ENCODE results near the gene DMWD.
A peak's percentile ranks its signal among the peaks of the same experiment; 100 is the strongest.

Gene DMWD

GRCh38 chr19:45770192-45771101 is 22.2 kb downstream of the DMWD start:
- DNase-seq (ENCODE audit: low read depth in 2 of 2): peak; percentile 95 to 96

GRCh38 chr19:45769821-45770191 is 22.8 kb downstream of the DMWD start:
- DNase-seq (ENCODE audit: low read depth in 2 of 2): no peak

- DNase-seq (ENCODE audit: low read depth in 2 of 2): peak; percentile 97
Measured at GRCh38 chr19:45768984-45769782, 23.5 kb downstream of the DMWD start, which contains the start of gene SIX5. Gene SIX5, minus strand, starts transcription at chr19:45769252. Its CDS starts 408 bp downstream, at chr19:45768844.

- DNase-seq (ENCODE audit: low read depth in 2 of 2): no peak
Measured at GRCh38 chr19:45768655-45768983, 24.0 kb downstream of the DMWD start.

DNA sequence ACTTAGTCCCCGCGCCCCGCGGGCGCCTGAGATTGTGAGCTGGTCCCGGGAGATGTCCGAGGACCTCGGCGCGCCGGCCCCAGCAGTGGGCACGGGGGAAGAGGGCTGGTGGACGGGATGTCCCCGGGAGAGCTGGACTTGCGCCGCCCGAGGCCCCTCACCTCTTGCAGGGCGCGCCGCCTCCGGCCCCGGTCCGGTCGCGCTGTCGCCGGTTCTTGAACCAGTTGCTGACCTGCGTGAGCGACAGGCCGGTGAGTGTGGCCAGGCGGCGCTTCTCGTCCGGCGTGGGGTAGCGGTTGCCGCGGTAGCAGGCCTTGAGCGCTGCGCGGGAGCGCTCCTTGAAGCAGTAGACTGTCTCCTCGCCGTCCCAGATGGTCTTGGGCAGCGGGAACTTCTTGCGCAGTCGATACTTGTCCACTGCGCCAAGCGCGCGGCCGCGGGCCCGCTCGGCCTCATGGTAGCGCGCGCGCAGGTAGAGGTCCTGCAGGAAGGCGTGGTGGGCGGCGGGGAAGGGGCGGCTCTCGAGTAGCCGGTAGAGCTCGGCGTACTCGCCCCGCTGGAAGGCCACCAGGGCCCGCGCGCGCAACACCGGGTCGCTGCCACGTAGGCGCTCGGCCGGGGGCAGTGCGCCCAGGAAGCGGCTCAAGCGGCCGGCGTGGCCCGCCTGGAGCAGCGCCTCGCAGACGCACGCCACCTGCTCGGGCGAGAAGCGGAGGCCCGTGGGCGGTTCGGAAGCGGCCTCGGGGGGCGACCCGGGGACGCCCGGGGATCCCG is 24.6 kb downstream of the DMWD start:
- no peak for DNase-seq (ENCODE audit: low read depth in 2 of 2)

DNA sequence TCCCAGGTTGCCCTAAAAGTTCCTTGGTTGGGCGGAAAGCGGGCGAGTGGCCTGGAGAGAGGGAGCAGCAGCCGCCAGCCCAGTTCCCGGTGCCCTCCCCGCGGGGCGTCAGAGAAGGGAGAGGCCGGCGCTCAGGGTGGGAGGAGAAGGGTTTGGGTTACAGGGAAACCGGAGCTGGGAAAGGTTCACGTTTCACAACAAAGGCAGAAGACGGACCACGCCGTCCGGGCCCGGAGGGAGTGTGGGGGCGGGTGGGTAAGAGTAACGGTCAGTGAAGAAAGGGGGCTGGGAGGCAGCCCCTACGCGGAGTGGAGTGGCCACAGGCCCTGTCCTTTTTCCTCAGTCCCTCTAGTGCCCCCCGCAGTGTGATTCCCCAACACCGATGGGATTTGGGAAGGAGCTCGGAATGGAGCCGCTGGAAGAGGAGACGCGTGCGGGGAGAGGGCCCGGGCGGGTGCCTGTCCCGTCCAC is 25.2 kb downstream of the DMWD start:
- peak; percentile 51 to 61 for DNase-seq (ENCODE audit: low read depth in 2 of 2)

- no peak for DNase-seq (ENCODE audit: low read depth in 2 of 2)
Measured at GRCh38 chr19:45766869-45767346, 25.7 kb downstream of the DMWD start.

DNA sequence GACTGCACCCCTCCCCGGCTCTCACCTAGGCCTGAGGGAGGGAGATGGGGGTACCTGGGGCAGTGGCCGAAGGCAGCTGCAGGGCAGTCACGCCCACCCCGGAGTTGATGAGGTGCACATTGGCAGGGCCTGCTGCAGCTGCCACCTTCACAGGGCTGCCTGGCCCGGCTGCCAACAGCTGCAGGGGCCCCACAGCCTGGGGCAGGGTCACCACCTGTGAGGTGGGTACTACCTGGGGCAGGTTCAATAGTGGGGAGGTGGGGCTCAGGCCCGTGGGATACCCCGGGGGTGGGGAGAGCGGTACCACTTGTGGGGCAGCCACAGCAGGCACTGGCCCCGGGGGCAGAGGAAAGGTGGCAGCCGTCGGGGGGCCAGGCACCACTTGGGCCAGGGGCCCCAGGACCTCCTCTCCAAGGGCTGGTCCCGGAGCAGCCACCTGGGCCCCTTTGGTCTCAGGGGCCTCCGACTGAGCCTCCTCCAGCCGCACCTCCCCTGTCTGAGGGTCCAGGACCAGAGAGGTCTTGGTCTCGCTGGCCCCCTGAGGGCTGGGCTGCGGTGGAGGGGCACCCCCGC is 26.3 kb downstream of the DMWD start:
- DNase-seq (ENCODE audit: low read depth in 2 of 2): no peak

DNA sequence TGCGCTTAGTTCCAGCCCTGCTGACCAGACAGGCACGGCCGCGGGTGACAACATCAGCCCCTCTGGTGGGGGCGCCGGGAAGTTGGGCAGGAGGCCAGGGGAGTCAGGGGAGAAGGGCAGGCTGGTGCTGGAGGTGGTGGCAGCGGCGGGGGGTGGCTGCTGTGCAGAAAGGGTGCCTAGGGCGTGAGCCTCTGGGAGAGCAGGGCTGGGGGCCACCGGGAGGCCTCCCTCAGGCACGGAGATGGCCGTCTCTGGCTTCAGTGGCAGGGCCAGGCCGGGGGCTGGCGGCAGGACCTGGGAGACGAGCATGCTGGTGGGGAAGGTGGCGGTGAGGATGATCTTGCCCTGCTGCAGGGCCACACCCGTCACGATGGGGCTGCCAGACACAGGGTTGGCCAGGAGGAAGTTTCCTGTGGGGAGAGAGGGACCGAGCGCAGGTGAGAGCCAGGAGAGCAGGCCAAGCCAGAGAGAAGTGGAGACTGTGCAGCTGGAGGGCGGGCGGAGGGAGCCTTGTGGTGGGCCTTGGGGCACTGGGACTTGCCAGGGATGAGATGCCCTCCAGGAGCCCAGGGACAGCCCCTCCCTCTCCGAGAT is 26.8 kb downstream of the DMWD start:
- no peak for DNase-seq (ENCODE audit: low read depth in 2 of 2)

DNA sequence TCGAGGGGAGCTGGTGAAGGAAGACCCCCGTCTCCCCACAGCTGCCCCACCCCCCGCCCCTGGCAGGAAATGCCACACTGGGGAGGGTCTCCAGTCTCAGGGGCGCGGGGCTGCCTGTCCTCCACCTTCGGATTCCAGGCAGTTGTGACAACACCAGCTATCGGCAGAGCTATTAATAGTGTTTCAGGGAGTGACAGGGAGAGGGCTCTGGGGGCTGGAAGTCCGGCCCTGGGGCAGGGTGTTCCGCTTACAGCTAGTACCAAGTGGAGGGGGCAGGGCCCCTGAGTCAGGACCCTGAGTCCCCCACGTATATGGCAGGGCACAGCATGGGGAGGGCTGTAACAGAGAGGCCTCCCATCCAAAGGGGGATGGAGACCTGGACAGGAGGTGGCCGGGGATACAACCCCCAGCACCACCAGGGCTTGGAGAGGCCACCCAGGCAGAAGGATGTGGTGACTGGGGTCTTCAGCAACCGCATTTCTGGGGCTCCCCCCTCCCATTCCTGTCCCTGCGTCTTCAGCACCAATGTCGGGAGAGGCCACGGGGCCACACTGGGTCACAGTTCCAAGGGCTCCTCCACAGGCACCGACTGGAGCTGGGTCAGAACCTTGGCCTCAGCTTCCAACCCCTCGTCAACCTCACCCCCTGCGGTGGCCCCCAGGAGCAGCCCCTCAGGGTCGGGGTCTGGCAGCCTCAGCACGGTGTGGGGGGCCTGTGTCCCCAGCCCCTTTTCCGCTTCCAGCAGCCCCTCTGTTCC is 27.5 kb downstream of the DMWD start:
- DNase-seq (ENCODE audit: low read depth in 2 of 2): no peak

DNA sequence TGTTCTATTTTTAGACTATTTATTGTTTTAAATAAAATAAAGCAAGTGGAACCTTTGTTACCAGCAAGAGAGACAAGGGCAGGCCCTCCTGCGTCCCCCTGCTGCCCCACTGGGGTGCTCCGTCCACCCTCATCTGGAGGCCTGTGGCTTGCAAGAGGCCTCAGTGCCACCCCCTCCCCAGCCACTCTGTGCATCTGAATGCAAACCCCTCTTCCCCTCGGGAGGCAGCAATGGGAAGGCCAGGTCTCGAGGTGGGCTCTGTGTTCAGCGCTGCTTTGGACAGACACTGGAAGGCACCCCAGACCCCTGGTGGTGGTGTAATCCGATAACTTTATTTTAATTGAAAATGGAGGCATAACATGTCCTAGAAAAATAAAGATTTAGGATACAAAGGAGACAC is 28.2 kb downstream of the DMWD start:
- no peak for DNase-seq (ENCODE audit: low read depth in 2 of 2)

- DNase-seq (ENCODE audit: low read depth in 2 of 2): no peak
Measured at GRCh38 chr19:45763691-45764294, 28.9 kb downstream of the DMWD start.

- DNase-seq (ENCODE audit: low read depth in 2 of 2): no peak
Measured at GRCh38 chr19:45762870-45763631, 29.6 kb downstream of the DMWD start.

GRCh38 chr19:45761714-45762113 is 30.9 kb downstream of the DMWD start:
- no peak for DNase-seq (ENCODE audit: low read depth in 2 of 2)

GRCh38 chr19:45758921-45759320 is 33.7 kb downstream of the DMWD start:
- no peak for DNase-seq (ENCODE audit: low read depth in 2 of 2)

- no peak for DNase-seq (ENCODE audit: low read depth in 2 of 2)
Measured at GRCh38 chr19:45757695-45758094, 35.0 kb downstream of the DMWD start.

DNA sequence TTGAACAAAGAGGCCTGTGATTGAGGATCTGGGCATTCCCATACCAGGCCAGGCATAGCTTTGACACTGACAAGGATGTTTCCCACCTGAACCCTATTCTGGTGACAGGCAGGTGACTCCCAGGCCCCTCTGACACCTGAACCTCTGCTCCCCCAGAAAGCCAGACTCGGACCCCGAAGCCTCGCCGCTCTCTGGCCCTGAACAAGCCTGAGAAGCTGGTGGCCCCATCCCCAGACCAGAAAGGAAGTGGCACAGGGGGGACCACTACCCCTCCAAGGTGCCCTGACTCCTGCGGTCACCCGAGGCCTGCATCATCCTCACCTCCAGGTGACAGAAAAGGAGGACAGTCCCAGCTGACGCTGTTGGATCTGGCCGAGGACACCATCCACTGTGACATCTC is 38.3 kb downstream of the DMWD start:
- no peak for DNase-seq (ENCODE audit: low read depth in 2 of 2)

- DNase-seq (ENCODE audit: low read depth in 2 of 2): no peak
Measured at GRCh38 chr19:45753548-45753947, 39.1 kb downstream of the DMWD start.

DNA sequence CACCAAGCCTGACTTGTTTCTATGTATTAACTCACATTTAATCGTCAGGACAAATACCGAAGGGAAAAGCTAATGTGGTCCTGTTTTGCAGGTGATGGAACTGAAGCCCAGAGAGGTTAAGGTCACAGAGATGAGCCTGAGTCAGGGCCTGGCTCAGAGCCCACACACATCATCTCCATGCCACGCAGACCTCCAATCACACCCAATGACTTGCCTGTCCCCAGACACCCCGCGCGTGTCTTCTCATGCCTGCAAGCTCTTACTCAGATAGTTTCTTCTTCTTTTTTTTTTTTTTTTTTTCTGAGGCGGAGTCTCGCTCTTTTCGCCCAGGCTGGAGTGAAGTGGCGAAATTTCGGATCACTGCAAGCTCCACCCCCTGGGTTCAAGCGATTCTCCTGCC is 40.0 kb downstream of the DMWD start:
- DNase-seq (ENCODE audit: low read depth in 2 of 2): no peak
